Gastroesophageal sphincter (tissue), 2 donors: ENCODE data around the gene TNNI3K.

Source experiments
- EP300 ChIP-seq: sonication (generic); formaldehyde crosslinking; IDR thresholded peaks from one replicate; pipeline ENCODE4 v1.6.1; 2017; ENCODE audit warnings: antibody characterized with exemption, mild to moderate bottlenecking
- POLR2A ChIP-seq, 2 donors: fragments of 450-650 bp; IDR thresholded peaks; one replicate each; pipeline ENCODE4 v1.6.1; 2017; ENCODE audit warnings: antibody characterized with exemption in 2 of 2, mild to moderate bottlenecking in 2 of 2, moderate library complexity in 1 of 2

DNA sequence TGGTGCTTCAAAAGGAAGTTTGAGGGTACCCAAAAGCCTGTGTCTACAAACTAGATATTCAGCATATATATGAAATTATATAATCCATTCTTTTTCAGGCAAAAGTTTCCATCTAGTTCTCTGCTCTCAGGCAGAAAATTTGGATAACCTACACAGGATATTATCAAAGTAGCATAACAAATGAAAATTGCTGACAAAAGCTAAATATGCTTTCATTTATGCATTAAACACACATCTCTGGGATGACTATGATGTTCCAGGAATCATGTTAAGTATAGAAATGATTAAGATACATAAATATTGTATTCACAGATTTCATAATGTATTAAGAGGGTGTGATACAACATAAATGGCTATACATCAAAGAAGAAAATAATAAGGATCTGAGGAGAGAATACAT is 184.4 kb downstream of the TNNI3K start:
- TF ChIP-seq EP300 (no peak), POLR2A (IDR thresholded peaks at IDR 0.05) (no peak)
